IMR-90 (cell line): ENCODE data around the gene GRAMD2B.

Experiments used
- BHLHE40 ChIP-seq: fragments of 150-350 bp; IDR thresholded peaks from 2 replicates; pipeline ENCODE4 v1.6.1; 2016; ENCODE audit warnings: mild to moderate bottlenecking, low read depth, low read length
- CEBPB ChIP-seq: IDR thresholded peaks from 2 replicates; pipeline ENCODE4 v1.6.1; 2012; ENCODE audit warnings: low read depth, low read length, improper control_type of control experiment
- CHD1 ChIP-seq: IDR thresholded peaks from 2 replicates; pipeline ENCODE4 v1.6.1; 2012; ENCODE audit warnings: low read depth, low read length, improper control_type of control experiment
- ELK1 ChIP-seq: fragments of 150-350 bp; IDR thresholded peaks from 2 replicates; pipeline ENCODE4 v1.6.1; 2016; ENCODE audit warnings: low read depth, mild to moderate bottlenecking, low read length, moderate library complexity, borderline replicate concordance
- MAFK ChIP-seq: IDR thresholded peaks from 2 replicates; pipeline ENCODE4 v1.6.1; 2012; ENCODE audit warnings: low read depth, low read length, improper control_type of control experiment
- POLR2A ChIP-seq: IDR thresholded peaks from 2 replicates; pipeline ENCODE4 v1.6.1; 2012; ENCODE audit warnings: mild to moderate bottlenecking, low read depth, low read length
- RAD21 ChIP-seq: IDR thresholded peaks from 2 replicates; pipeline ENCODE4 v1.6.1; 2012; ENCODE audit warnings: low read length, improper control_type of control experiment
- RCOR1 ChIP-seq: IDR thresholded peaks from 2 replicates; pipeline ENCODE4 v1.6.1; 2012; ENCODE audit warnings: mild to moderate bottlenecking, low read length, improper control_type of control experiment; ENCODE audit not compliant: insufficient replicate concordance
- RFX5 ChIP-seq: IDR thresholded peaks from 2 replicates; pipeline ENCODE4 v1.8.0; 2012; ENCODE audit warnings: low read depth, mild to moderate bottlenecking, low read length, moderate library complexity
- SMC3 ChIP-seq: fragments of 150-350 bp; IDR thresholded peaks from 2 replicates; pipeline ENCODE4 v1.6.1; 2016; ENCODE audit warnings: low read depth, mild to moderate bottlenecking, antibody characterized with exemption, low read length, moderate library complexity
- USF2 ChIP-seq: fragments of 150-350 bp; IDR thresholded peaks from 2 replicates; pipeline ENCODE4 v1.6.1; 2017; ENCODE audit warnings: mild to moderate bottlenecking, antibody characterized with exemption, low read length, low read depth
- TF ChIP-seq, protein P1 (sequence below): conservative IDR thresholded peaks from 2 replicates; pipeline ENCODE4 v1.5.1; 2012; ENCODE audit warnings: mild to moderate bottlenecking, low read depth, low read length, improper control_type of control experiment

DNA sequence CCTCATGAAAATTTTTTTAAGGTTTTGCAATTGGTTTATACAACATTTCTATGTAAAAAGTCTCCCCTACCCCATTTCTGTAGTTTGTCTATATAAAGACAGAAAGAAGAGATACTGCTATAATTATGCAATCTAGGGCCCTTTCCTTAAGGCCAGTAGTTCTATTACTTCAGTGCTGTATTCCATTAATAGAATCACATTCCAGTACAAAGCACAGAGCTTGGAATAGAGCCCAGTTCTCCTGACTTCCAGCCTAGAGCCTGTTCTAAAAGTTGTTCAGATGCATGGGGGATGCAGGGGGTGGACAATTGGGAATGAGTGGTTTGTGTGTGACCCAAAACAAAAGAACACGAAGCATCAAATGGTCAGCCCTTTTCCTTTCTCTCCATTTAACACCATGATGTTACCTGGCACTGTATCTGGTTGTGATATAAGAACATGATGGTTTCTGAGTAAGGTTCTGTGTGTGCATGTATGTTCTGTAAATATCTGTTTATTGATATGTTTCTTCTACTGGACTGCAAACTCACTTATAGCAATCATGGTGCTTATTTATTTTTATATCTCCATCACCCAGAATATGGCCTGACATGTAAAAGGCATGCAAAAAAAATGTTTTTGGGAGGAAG lies 8.2 kb upstream of the GRAMD2B start:
- TF ChIP-seq, protein P1, sequence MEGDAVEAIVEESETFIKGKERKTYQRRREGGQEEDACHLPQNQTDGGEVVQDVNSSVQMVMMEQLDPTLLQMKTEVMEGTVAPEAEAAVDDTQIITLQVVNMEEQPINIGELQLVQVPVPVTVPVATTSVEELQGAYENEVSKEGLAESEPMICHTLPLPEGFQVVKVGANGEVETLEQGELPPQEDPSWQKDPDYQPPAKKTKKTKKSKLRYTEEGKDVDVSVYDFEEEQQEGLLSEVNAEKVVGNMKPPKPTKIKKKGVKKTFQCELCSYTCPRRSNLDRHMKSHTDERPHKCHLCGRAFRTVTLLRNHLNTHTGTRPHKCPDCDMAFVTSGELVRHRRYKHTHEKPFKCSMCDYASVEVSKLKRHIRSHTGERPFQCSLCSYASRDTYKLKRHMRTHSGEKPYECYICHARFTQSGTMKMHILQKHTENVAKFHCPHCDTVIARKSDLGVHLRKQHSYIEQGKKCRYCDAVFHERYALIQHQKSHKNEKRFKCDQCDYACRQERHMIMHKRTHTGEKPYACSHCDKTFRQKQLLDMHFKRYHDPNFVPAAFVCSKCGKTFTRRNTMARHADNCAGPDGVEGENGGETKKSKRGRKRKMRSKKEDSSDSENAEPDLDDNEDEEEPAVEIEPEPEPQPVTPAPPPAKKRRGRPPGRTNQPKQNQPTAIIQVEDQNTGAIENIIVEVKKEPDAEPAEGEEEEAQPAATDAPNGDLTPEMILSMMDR = no peak
- no peak for TF ChIP-seq RFX5
- no peak for TF ChIP-seq ELK1
- TF ChIP-seq POLR2A = no peak
- TF ChIP-seq RCOR1 = no peak
- no peak for TF ChIP-seq CHD1
- peak; percentile 85 for TF ChIP-seq CEBPB
- no peak for TF ChIP-seq RAD21
- no peak for TF ChIP-seq USF2
- TF ChIP-seq SMC3 = no peak
- no peak for TF ChIP-seq MAFK
- TF ChIP-seq BHLHE40 = no peak
